Mesenteric fat pad (tissue), 1 donor: ENCODE results near the gene CLPSL1. TPM values are rescaled to one million over a fixed set of nuclear protein-coding genes. Genes with fewer than 3 reads are reported as not detected.
"Not testable (repeated sequence)": the region's sequence is repeated elsewhere in the genome, so short reads cannot be mapped to it uniquely, and the experiment has no call there.

Experiments used
- DNase-seq: peaks from one replicate; pipeline ENCODE4 v3.0.0-alpha.2; 2020; ENCODE audit warnings: low spot score
- long read RNA-seq: library from polyadenylated mRNA; unstranded; transcript quantifications from one replicate; pipeline ENCODE4 v2.0.0, GENCODE V29; 2020
- total RNA-seq: library from RNA; stranded (reverse); fragmentation: NEBNext Ultra II Directional; extraction: Animal tissue kit (Norgen Biotek cat#: 25700); gene quantifications from one replicate; pipeline ENCODE4 v1.2.1, GENCODE V29; 2021
- donor health status: DM: yes; HTN: yes; CAD: no.

The CLPSL1 gene, protein sequence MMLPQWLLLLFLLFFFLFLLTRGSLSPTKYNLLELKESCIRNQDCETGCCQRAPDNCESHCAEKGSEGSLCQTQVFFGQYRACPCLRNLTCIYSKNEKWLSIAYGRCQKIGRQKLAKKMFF
- not detected for total RNA-seq
- long read RNA-seq: 0 reads

DNA sequence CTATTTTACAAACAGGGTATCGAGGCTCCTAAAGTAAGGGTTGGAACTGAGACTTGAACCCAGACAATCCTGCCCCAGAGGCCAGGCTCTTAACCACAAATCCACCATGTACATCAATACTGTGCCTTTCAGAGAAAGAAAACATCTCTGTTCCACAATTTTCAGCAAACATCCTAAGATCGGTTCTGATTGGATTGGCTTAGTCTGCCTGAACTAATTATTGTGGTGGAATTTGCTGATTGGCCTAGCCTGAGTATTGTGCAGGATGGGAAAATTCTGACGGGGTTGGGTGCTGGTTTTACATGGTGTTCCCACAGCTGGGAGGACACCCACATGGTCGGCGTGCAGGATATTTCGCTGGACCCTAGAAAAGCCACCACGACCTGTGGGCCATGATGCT lies at the start of gene CLPSL1:
Gene CLPSL1, plus strand, starts transcription at position 301 of the 400 bp plus-strand sequence. Its CDS starts 92 bp downstream, at position 393.
- DNase-seq: no peak

DNA sequence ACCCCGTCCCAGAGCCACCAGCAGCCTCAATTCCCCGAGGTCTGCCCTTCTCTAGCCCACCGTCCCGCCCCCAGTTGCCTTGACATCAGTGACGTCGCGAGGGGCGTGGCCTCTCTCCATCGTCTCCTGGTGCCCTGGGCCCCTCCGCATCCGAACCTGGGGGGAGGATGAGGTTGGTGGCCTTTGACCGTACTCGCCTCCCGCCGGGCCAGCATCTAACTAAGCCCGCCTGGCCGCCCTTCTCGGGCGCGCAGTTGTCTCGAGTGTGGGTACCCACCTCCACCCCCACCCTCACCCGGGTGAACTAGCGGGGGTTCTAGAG lies 49.4 kb upstream of the CLPSL1 start:
- DNase-seq: peak; percentile 97

DNA sequence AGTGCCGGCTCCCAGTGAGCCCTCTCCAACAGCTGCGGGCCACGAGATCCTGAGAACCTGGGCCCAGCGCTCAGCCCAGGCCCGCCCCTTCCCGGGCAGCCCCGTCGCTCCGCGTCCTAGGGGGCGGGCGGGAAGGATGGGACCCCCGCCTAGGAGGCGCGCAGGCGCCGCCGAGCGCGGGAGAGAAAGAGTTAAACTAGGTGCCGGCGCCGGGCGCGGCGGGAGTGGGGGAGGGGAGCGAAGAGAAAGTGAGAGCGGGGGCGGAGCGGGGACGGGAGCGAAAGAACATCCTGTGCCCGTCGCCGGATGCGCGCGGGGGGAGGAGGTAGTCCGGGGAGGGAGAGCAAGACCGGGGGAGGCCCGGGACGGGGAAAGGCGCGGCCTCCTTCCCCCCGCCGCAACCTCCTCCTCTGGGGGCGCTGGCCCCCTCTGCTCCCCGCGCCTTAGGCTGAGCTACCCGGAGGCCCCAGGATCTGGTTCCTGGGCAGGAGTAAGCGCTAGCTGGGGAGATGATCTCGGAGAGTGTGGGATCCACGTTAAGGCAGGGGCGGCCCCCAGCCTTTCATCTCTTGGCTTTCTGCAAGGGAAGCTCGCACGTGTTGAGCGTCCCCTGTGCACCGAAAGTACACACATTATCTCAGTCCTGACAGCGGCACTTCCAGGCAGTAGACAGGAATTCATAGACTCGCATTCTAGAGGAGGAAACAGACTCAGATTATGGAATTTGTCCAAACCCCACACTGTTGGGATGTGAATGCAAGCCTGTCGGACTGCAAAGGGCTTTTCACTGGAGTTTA lies 48.9 kb upstream of the CLPSL1 start:
- DNase-seq: peak; percentile 100

DNA sequence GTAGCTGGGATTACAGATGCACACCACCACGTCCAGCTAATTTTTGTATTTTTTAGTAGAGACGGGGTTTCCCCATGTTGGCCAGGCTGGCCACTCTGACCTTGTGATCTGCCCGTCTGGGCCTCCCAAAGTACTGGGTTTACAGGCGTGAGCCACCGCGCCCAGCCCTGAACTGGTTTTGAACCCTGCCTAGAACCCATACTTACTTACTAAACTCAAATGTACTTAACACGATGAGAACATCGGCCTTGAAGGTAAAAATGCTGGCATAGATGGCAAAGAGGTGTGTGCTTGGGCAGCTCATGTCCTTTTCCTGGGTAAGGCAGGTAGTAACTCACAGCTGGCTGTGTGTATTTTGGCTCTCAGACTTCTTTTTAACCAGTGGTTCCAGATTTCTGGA lies 47.2 kb upstream of the CLPSL1 start:
- DNase-seq: no peak

DNA sequence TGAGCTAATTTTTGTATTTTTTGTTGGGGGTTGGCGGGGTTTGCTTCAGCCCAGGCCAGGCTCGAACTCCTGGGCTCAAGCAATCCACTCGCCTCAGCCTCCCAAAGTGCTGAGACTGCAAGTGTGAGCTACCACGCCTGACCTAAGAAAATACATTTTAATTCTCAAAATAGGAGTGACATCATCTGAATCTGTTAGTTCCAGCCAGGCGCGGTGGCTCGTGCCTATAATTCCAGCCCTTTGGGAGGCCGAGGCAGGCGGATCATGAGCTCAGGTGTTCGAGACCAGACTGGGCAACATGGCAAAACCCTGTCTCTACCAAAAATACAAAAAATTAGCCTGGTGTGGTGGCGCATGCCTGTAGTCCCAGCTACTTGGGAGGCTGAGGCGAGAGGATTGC lies 46.5 kb upstream of the CLPSL1 start:
- not testable (repeated sequence) for DNase-seq

DNA sequence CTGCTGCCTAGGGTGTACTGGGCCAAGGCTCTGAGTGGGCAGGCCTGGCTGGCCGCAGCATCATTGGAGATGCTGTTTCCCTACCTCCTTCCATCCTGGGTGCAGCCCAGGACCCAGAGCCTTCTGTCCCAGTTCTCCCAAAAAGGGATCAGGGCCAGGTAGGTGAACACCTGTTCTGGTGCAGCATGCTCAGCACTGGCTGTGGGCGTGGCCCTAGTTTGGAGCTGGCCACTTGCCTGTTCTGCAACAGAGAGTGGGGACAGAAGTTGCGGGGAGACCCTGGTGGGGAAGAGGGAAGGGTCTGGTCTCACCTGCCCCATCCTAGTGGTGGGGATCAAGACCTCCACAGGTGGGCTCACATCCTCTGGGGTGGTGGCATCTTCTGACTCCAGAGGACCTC lies 45.4 kb upstream of the CLPSL1 start:
- no peak for DNase-seq

DNA sequence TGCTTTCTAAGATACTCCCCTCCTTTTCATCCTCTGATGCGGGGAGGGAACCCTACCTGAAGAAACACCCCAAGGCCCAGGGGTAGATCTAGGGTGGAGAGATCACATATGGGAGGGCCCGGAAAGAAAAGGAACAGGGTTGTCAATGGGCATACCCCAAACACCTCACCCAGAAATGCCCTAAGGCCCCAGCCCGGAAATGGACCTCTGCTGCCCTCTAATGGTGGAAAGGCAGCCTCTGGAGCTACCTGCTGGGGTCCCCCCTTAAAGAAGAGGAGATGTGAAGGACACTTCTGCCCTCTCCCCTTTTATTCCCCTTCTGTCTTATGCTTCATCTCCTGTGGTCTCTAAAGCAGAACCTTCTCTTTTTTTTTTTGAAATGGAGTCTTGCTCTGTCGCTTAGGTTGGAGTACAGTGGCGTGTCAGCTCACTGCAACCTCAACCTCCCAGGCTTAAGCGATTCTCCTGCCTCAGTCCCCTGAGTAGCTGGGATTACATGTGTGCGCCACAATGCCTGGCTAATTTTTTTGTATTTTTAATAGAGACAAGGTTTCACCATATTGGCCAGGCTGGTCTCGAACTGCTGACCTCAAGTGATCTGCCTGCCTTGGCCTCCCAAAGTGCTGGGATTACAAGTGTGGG lies 44.4 kb upstream of the CLPSL1 start:
- DNase-seq: no peak

DNA sequence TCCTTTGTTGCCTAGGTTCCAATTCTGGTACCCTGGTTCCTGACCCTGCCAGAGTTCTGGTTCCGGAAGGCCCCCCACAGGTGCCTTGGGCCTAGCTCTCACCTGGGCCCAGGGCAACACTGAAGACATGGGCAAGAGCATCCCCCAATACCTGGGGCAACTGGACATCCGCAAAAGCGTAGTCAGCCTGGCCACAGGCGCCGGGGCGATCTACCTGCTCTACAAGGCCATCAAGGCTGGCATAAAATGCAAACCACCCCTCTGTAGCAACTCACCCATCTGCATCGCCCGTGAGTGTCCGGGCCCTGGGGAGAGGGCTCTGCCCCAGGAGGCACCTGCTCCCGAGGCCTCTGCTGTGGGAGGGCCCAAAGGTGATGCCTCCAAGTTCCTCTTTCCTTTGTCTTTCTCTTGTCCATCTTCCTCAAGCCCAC lies 43.8 kb upstream of the CLPSL1 start, which contains the start of gene ARMC12:
Gene ARMC12, plus strand, starts transcription at position 51 of the 431 bp plus-strand sequence. Its CDS starts 77 bp downstream, at position 128.
- DNase-seq: no peak

DNA sequence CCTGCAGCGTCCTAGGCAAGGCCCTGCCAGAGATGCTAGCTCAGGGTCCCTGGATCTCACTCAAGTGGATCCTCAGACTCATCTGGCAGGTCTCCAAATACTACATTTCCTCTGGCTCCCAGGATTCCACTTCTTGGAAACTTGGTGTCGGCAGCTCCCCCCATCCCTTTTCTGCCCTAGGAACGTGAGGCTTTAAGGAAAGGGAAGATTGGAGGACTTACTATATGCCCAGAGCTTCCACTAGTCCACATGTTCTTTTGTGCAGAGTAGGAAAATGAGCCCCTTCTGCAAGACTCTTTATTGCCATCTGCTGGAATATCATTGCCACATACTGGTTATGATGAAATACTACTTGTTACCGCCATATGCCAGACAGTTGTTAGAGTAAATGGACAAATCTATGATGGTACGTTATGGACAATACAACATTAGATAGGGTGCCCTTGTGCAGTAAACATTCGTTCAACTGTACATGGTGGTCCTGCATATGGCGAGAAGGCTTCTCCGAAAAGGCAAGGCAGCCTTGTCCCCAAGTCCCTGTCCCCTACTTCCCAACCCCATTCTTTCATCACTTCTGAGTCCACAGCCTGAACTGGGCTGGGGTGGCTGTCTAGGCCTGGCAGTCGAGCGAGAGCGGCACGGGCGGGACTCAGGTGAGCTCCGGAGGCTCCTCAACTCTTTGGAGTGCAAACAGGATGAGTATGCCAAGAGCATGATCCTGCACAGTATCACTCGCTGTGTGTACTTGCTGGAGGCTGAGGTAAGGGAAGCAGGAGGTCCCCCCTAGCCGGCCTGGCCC lies 43.2 kb upstream of the CLPSL1 start:
- no peak for DNase-seq

DNA sequence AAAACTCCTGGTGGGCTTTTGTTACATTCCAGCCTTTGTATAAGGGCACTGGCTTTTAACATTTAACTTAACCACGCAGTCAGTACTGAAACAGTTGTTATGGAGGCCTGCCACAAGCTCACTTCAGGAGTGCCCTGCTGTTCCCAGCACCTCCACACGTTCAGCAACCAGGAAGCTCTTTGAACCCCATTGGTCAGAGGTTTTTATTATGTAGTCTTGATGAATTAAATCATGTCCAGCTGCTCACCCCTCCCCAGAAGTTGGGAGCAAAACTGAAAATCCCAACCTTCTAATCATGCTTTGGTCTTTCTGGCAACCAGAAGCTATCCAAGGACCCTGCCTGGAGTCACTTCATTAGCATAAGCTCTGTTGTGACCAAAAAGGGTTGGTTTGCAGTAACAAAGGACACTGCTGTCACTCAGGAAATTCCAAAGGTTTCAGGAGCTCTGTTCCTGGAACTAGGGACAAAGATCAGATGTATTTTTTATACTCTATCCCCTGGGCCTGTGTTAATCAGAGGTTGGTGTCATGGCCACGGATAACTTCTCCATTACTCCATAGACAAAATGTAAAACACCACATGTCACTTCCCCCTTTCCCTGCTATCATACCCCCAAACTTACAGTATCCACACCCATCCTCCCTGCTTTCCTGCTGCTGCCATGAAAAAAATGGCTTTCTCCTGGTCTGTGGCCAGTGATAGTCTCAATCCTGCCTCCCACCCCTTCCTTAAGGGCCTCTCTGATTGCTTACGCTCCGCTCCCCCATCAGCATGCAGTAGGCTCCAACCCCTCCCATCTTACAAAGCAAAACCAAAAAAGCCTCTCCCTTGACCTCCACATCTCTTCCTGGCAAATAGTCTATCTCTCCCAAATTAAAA lies 40.9 kb upstream of the CLPSL1 start:
- DNase-seq: no peak

DNA sequence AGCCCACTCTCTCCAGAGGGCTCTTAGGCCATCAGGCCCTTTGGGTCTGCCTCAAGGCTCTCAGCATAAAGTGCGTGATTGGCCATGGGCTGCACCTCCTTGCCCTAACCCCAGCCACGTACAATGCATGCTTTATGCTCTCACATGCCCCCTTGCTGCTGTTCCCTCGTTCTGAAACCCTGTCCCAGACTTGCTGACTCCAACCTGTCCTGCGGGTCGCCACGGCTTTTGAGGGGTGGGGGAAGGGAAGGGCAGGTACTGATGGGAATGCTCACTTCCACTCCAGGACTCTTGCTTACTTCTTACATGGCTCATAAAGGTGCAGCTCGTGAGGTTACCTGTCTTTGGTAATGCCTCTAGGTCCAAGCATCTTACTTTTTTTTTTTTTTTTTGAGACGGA lies 38.0 kb upstream of the CLPSL1 start:
- no peak for DNase-seq

DNA sequence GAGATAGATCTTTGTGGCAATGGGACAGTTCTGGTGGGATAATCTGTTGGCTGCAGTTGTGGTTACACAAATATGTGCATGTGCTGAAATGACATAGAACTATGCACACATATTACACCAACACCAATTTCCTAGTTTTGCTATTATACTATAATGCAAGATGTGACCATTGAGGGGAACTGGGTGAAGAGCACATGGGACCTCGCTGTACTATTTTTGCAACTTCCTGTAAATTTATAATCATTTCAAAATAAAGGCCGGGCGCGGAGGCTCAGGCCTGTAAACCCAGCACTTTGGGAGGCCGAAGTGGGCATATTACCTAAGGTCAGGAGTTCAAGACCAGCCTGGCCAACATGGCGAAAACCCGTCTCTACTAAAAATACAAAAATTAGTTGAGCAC lies 35.3 kb upstream of the CLPSL1 start:
- DNase-seq: no peak

DNA sequence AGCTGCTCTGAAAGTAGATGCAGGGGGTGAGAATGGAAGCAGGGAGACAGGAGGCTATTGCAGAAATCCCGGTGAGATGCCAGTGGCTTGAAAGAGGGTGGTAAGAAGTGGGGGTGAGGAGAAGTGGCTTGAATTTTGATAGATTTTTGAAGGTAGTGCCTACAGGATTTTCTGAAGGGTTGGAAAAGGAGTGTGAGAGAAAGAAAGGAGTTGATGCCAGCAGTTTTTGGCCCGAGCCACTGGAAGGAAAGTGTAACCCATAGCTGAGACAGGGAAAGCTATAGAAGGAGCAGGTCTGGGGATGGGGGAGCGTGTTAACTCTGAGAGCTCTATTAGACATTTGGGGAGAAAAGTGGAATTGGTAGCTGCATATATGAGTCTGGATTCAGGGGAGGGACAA lies 34.3 kb upstream of the CLPSL1 start:
- DNase-seq: no peak

DNA sequence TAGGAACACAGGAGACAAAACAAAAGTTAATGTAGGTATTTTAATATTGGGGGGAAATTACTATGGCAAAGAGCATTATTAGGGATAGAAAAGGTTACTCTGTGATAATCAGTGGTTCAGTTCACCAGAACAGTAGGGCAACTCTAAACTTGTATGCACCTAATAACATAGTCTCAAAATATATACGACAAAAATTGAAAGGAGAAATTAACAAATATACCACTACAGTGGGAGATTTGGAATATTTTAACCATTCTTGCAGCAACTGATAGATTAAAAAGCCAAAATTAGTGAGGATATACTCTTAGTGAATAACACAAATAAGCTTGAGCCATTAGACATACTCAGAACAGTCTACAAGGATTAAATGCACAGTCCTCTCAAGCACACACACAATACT lies 32.9 kb upstream of the CLPSL1 start:
- DNase-seq: no peak

DNA sequence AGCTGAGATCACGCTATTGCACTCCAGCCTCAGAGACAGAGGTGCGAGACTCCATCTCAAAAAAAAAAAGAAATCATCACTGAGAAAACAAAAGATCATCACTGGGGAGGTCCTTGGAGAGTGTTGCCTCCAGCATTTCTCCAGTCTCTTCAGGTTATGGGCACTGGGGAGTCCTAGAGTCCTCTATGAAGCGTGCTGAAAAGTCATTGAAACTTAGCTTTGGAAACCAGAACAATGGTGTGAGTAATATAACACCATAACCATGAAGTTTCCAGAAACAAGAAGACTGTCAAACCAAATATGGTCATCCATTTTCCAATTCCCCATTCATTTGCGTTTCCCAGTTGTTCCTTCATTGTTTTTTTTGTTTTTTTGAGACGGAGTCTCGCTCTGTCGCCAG lies 30.3 kb upstream of the CLPSL1 start:
- no peak for DNase-seq

DNA sequence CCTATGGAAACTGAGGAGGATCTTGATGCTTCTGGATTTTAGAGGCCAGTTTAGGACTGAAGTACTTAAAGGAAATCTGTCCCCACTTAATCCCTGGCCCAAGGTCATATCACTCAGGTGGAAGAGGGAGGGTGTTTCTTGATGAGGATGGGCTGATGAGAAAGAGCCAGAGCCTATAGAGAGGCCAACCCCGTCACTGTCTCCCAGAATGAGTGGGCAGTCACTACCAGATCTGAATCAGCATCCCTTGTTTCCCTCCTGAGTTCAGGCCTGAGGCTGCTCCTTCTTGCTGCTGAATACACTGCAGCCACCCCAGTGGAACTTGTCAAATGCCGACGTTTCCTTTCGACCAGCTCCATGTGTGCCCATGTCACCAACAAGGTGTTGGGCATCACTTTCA lies 29.2 kb upstream of the CLPSL1 start:
- DNase-seq: no peak

DNA sequence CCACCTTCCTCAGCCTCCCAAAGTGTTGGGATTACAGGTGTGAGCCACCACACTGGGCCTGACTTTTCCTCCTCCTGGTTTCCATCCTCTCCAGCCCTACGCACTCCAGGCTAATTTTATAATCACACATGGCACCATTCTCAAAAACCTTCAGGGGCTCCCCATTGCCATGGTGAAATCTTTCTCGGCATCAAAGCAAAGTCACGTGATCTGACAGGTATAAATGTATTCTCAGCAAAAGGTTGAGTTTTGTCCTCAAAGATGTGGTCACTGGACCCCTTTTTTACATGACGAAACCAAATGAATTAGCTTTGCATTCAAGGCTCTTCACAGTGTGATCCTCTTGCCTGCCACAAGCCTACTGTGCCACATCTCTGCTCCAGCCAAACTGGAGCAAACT lies 28.5 kb upstream of the CLPSL1 start:
- DNase-seq: no peak

DNA sequence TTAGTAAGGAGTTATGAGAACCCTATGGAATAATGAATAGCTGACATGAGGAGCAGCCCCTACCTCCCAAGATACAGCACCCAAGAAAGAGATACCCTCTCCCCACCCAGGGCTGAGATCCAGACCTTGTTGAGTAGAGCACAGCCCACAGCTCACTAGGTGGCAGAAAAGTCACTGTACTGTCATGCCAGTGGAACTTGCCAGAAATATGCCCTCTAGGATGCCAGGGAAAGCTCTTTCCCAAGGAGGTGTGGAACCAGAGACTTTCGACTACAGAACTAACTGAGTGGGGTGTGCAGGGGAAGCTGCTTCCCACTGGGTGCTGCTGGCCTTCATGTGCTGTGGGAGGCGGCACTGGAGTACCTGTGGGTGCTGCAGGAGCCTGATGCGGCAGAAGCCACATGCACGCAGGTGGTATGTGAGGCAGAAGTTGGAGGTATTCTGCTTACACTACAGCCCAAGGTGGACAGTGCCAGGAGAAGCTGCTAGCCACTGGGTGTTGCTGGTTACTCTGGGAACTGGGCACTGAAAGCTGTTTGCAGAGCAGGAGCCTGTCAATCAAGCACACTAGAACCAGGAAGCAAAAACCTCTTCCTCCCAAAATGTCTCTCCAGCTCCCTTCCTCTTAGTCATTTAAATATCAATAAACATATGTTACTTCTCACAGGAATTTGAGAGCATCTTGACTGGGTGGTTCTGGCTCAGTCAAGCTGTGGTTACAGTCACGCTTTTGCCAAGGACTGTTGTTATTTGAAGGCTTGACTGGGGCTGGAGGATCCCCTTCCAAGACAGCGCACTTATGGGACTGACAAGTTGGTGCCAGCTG lies 26.2 kb upstream of the CLPSL1 start:
- DNase-seq: no peak

DNA sequence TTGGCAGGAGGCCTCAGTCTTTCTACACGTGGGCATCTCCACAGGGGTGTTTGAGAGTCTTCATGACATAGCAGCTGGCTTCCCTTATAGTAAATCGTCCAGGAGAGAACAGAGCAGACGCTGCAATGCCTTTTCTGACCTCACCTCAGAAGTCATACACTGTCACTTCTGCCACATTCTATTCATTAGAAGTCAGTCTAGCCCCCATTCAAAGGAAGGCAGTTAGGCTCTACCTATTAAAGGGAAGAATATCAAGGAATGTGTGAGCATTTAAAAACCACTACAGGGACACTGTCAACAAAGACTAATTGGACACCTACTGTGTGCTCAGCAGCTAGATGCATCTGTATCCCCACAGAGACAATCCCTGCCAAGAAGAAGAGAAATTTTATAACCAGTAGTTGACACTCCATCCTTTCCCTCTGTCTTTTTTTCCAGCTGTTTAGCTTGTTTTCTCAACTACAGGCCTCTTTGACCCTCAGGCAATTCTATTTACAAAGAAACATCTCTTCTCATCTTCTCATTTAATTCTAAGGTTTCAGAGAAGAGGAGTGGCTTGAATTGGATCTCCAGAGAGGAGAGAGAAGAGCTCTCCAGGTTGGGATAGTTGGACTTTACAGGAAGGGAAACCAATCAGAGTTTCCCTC lies 25.4 kb upstream of the CLPSL1 start:
- DNase-seq: no peak
